ENCODE measurements around the gene NFASC. TPM values are rescaled to one million over a fixed set of nuclear protein-coding genes. Genes with fewer than 3 reads are reported as not detected.
A peak's percentile ranks its signal among the peaks of the same experiment; 100 is the strongest.

Gene NFASC
- total RNA-seq, 8 experiments from 2014 or later, result 0.56 to 85.7 (median 43.3) TPM

DNA sequence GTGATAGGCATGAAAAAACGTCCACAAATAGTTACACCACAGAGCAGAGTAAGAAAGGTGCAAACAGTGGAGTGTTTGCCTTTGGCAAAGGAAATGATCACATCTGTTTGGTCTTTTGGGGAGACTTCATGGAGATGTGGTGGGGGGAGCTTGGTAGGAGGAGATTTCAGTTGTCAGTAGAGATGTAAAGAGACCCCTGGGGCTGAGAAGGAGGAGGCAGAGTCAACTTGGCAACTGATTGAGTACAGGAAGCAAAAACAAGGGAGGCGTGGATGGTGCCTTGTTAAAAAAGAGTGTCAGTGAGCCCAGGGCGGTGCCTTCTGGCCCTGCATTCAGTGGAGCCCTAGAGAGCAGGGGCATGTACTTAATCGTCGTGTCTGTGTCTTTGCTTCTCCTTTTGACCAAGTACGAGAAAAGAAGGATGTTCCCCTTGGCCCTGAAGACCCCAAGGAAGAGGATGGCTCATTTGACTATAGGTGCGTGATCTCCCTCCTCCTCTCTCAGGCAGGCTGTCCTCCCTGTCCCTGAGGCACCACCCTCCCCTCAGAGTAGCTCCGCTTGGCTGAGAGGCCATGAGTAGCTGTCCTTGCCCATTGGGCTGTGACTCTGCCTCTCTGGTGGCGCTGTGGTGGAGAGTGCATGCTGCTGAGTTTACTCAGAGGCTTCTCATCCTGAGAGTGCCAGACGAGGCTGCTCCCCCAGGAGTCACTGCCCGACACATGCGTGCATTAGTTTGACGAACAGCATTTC lies 141.9 kb downstream of the NFASC start:
- H3K4me3 ChIP-seq, result no peak overlapping the region
- ATAC-seq (replicated peaks in 6 of 8), result peak in 2 of 8 experiments; percentile 11 to 47
- H3K4me1 ChIP-seq (replicated peaks in 1 of 2), result peaks cover 52 to 53% of the 10 kb centered on the region in 2 donors
- WGBS, 10 experiments, result 34 to 86% (median 52%) methylated on average over 1 to 13 of the region's 13 CpGs
- no peak overlapping the region for H3K27ac ChIP-seq
- in situ Hi-C loops (cut with MboI; ENCODE audit: low pct_unique_long_range_greater_than_20kb in 2 of 9, low sequenced_read_pairs in 9 of 9, unreplicated experiment in 9 of 9), result no loop called here

DNA sequence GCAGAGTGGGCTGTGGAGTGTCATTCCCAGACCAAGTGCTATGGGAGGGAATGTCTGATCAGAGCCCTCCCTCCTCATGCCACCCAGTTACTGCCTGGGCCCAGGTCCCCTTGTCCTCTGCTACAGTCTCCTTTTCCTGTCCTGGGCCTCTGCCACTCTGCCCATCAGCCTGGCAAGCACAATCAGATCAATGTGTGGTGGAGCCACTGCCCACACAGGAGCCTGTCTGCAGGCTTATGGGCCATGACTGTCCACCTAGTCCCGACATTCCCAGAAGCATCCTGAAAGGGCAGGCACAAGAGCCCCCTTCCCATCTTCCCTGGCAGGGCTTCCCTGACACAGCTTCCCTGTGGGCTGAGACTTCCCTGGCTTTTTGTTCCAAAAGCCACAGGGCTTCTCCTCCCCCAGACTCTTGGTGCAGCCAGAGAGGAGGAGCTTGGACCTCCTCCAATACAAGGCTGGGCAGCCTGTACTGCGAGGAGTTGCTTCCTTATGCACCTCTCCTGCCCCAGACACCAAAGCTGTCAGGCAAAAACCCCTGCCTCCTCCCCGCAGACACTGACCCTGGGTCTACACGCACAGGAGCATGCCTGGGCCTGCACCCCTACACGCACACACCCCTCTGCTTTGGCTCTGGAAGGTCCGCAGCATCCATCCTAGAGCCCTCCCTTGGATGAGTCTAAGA lies 143.2 kb downstream of the NFASC start:
- Histone ChIP-seq H3K4me3 (no peak overlapping the region), H3K4me1 (replicated peaks in 1 of 2) (peaks cover 52 to 53% of the 10 kb centered on the region in 2 donors), H3K27ac (no peak overlapping the region)
- ATAC-seq (replicated peaks in 6 of 8), result peak; percentile 53 to 91 (median 60)
- in situ Hi-C loops (cut with MboI; ENCODE audit: low pct_unique_long_range_greater_than_20kb in 2 of 9, low sequenced_read_pairs in 9 of 9, unreplicated experiment in 9 of 9), result no loop called here
- 43 to 100% (median 60%) methylated on average over 1 to 4 of the region's 6 CpGs; no CpG with 5 or more reads in 5 of the 10 experiments for WGBS, 10 experiments

DNA sequence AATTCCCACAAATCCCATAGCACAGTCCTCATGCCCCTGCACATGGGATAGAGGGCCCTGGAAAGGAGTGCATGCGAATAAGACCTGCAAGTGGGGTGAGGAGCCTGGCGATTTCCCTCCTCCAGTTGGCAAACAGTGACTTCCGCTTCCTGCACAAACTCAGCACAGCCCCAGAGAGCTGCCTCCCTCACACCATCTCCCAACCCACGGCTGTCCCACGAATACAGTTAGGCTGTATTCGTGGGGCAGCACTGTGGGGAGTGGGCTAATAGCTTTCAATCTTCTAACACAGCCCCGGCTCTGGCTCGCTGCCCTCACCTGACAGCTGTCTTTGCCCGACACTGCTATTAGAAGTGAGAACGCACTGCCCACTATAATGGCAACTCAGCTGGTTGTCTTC lies 144.1 kb downstream of the NFASC start:
- in situ Hi-C loops (cut with MboI; ENCODE audit: low pct_unique_long_range_greater_than_20kb in 2 of 9, low sequenced_read_pairs in 9 of 9, unreplicated experiment in 9 of 9), result no loop called here
- no peak overlapping the region for H3K27ac ChIP-seq

GRCh38 chr1:205015241-205015640 lies 144.6 kb downstream of the NFASC start:
- WGBS, 10 experiments, result 0 to 100% (median 63%) methylated on average over 1 to 4 of the region's 9 CpGs; no CpG with 5 or more reads in 5 of the 10 experiments
- Histone ChIP-seq H3K4me3 (no peak overlapping the region), H3K4me1 (replicated peaks in 1 of 2) (peaks cover 39 to 42% of the 10 kb centered on the region in 2 donors), H3K27ac (no peak overlapping the region)
- ATAC-seq (replicated peaks in 6 of 8), result no peak
- in situ Hi-C loops (cut with MboI; ENCODE audit: low pct_unique_long_range_greater_than_20kb in 2 of 9, low sequenced_read_pairs in 9 of 9, unreplicated experiment in 9 of 9), result no loop called here

More for the DNA sequence above, 144.1 kb downstream of the NFASC start:
- ATAC-seq (replicated peaks in 6 of 8), result no peak
- peaks cover 44 to 46% of the 10 kb centered on the region in 2 donors for H3K4me1 ChIP-seq (replicated peaks in 1 of 2)
- no peak overlapping the region for H3K4me3 ChIP-seq
- 57 to 90% (median 75%) methylated on average over 2 to 8 of the region's 10 CpGs; no CpG with 5 or more reads in 5 of the 10 experiments for WGBS, 10 experiments

DNA sequence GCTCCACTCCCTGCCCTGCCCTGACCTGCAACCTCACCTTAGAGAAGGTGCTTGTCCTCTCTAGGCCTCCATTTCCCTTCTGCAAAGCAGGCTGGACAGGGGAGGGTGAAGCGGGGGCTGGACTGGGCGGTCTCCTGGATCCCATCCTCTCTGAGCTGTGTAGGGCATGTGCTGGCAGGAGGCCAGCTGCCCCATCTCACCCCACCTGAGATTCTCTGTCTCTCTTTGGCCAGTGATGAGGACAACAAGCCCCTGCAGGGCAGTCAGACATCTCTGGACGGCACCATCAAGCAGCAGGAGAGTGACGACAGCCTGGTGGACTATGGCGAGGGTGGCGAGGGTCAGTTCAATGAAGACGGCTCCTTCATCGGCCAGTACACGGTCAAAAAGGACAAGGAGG lies 145.4 kb downstream of the NFASC start:
- Histone ChIP-seq H3K4me3 (no peak overlapping the region), H3K27ac (no peak overlapping the region), H3K4me1 (replicated peaks in 1 of 2) (peaks cover 31 to 33% of the 10 kb centered on the region in 2 donors)
- no peak for ATAC-seq (replicated peaks in 6 of 8)
- in situ Hi-C loops (cut with MboI; ENCODE audit: low pct_unique_long_range_greater_than_20kb in 2 of 9, low sequenced_read_pairs in 9 of 9, unreplicated experiment in 9 of 9), result no loop called here
- 73 to 100% (median 92%) methylated on average over 3 to 9 of the region's 9 CpGs; no CpG with 5 or more reads in 6 of the 10 experiments for WGBS, 10 experiments

DNA sequence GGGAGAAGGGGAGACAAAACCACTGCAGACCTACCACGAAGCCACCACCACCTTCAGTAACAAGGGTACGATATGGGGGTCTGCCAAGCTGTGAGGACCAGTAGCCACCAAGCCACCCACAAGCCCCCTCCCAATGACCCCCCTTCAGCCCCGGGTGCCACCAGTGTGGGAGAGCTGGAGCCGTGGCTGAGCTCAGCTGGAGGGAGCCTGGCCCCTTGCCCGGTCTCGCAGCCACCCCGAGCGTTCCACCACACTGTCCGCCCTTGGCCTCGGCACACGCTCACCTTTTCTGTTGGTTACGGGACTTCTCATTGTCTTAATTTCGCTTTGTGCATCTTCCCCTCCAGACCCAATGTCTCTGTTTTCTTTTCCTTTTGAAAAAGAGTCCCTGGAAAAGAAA lies 145.9 kb downstream of the NFASC start:
- in situ Hi-C loops (cut with MboI; ENCODE audit: low pct_unique_long_range_greater_than_20kb in 2 of 9, low sequenced_read_pairs in 9 of 9, unreplicated experiment in 9 of 9), result no loop called here
- Histone ChIP-seq H3K4me1 (replicated peaks in 1 of 2) (peaks cover 28 to 29% of the 10 kb centered on the region in 2 donors), H3K27ac (no peak overlapping the region), H3K4me3 (no peak overlapping the region)
- 77 to 100% (median 95%) methylated on average over 1 to 11 of the region's 13 CpGs; no CpG with 5 or more reads in 2 of the 10 experiments for WGBS, 10 experiments
- no peak for ATAC-seq (replicated peaks in 6 of 8)

GRCh38 chr1:205017001-205017400 lies 146.3 kb downstream of the NFASC start:
- no peak overlapping the region for H3K4me3 ChIP-seq
- H3K4me1 ChIP-seq (replicated peaks in 1 of 2), result peaks cover 24 to 27% of the 10 kb centered on the region in 2 donors
- no peak for ATAC-seq (replicated peaks in 6 of 8)
- no peak overlapping the region for H3K27ac ChIP-seq
- in situ Hi-C loops (cut with MboI; ENCODE audit: low pct_unique_long_range_greater_than_20kb in 2 of 9, low sequenced_read_pairs in 9 of 9, unreplicated experiment in 9 of 9), result no loop called here
- WGBS, 10 experiments, result 60 to 100% (median 87%) methylated on average over 1 to 6 of the region's 6 CpGs; no CpG with 5 or more reads in 2 of the 10 experiments

DNA sequence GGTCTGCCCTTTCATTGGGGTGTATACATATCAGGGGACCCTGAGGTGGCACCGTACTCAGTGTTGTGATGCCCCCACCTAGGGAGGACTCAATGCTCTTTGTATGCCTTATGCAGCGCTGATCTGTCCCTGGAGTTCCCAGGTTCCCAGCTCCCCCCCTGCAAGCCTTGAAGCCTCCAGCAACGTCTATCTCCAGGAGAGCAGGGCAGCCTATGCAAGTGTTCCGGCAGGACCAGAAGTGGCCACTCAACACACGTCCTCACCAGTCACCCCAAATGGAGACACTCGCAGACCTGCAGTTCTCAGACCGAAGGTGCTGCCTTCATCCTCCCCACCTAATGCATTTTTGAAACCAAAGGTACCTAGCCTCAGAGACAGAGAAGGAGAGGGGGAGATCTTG lies 147.1 kb downstream of the NFASC start:
- 50 to 100% (median 83%) methylated on average over 1 to 4 of the region's 7 CpGs; no CpG with 5 or more reads in 3 of the 10 experiments for WGBS, 10 experiments

DNA sequence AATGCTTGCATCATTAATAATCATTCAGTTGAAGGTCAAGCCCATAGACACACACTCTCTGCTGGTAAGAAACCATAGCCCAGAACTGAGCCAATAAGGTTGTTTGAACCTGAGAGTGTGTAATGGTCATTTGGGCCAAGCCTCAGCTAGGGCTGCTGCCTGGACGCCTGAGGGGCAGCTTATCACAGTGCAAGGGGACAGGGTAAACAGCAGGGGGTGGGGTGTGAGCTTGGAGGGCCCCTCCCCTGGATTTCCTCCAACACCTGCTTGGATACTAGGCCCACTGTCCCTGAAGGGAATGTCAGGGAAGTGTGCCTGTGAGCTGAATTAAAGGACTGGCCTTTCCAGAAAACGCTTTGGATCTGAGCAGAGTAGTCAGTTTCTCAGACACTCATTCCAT lies 147.7 kb downstream of the NFASC start:
- WGBS, 10 experiments, result 50 to 80% (median 79%) methylated on average over 1 to 2 of the region's 2 CpGs; no CpG with 5 or more reads in 7 of the 10 experiments
- ATAC-seq (replicated peaks in 6 of 8), result no peak

More for the DNA sequence above, 147.1 kb downstream of the NFASC start:
- in situ Hi-C loops (cut with MboI; ENCODE audit: low pct_unique_long_range_greater_than_20kb in 2 of 9, low sequenced_read_pairs in 9 of 9, unreplicated experiment in 9 of 9), result no loop called here
- no peak for ATAC-seq (replicated peaks in 6 of 8)
- H3K4me1 ChIP-seq (replicated peaks in 1 of 2), result peaks cover 22 to 23% of the 10 kb centered on the region in 2 donors
- no peak overlapping the region for H3K27ac ChIP-seq
- H3K4me3 ChIP-seq, result no peak overlapping the region

DNA sequence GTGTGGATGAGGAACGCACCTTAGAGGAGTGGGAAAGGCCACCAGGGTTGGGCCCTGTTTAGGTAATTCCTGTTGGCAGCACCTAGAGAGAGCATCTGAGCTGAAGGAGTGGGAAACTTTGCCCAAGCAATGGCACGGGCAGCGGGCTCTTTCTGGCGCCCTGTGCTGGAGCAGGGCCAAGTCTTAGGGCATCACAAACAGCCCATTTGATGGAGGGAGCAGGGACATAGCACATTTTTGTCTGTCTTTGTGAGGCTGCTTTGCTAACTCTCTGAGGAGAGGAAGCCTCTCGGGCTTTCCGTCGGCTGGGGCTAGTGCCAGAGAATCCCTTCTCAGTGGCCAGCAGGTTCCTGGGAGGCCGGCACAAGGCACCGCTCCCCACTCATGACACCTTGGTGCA lies 149.8 kb downstream of the NFASC start:
- in situ Hi-C loops (cut with MboI; ENCODE audit: low pct_unique_long_range_greater_than_20kb in 2 of 9, low sequenced_read_pairs in 9 of 9, unreplicated experiment in 9 of 9), result no loop called here
- Histone ChIP-seq H3K27ac (no peak overlapping the region), H3K4me1 (replicated peaks in 1 of 2) (peaks cover 3 to 8% of the 10 kb centered on the region in 2 donors), H3K4me3 (no peak overlapping the region)
- no peak for ATAC-seq (replicated peaks in 6 of 8)
- WGBS, 10 experiments, result 80 to 100% (median 99%) methylated on average over 1 to 8 of the region's 9 CpGs; no CpG with 5 or more reads in 2 of the 10 experiments

More for the DNA sequence above, 147.7 kb downstream of the NFASC start:
- in situ Hi-C loops (cut with MboI; ENCODE audit: low pct_unique_long_range_greater_than_20kb in 2 of 9, low sequenced_read_pairs in 9 of 9, unreplicated experiment in 9 of 9), result no loop called here
- Histone ChIP-seq H3K27ac (no peak overlapping the region), H3K4me1 (replicated peaks in 1 of 2) (peaks cover 16 to 17% of the 10 kb centered on the region in 2 donors), H3K4me3 (no peak overlapping the region)

DNA sequence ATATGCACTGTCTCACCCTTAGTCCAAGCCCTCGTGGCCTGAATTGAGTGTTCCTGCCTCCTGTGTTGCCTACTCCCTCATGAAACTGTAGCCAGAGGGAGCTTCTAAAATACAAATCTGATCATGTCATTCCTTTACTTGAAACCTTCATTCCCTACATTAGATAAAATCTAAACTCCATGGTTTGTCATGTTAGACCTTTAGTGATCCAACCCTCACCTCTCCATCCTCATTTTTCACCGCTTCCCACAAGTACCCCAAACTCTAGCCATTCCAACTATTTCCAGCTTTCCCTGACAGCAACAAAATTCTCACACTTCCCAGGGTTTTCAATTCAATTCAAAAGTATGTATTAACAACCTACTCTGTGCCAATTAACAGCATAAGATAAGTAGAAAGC lies 154.0 kb downstream of the NFASC start:
- Histone ChIP-seq H3K4me3 (no peak overlapping the region), H3K27ac (no peak overlapping the region), H3K4me1 (replicated peaks in 1 of 2) (peaks cover 44 to 48% of the 10 kb centered on the region in 2 donors)
- WGBS, 10 experiments, result 83 to 100% (median 100%) methylated on average over 1 to 2 of the region's 2 CpGs; no CpG with 5 or more reads in 1 of the 10 experiments
- no peak for ATAC-seq (replicated peaks in 6 of 8)
- in situ Hi-C loops (cut with MboI; ENCODE audit: low pct_unique_long_range_greater_than_20kb in 2 of 9, low sequenced_read_pairs in 9 of 9, unreplicated experiment in 9 of 9), result no loop called here

GRCh38 chr1:205025239-205025638 lies 154.6 kb downstream of the NFASC start:
- no peak for ATAC-seq (replicated peaks in 6 of 8)
- in situ Hi-C loops (cut with MboI; ENCODE audit: low pct_unique_long_range_greater_than_20kb in 2 of 9, low sequenced_read_pairs in 9 of 9, unreplicated experiment in 9 of 9), result no loop called here
- Histone ChIP-seq H3K27ac (peak overlapping the region in 1 of 2 donors; percentile 77), H3K4me1 (replicated peaks in 1 of 2) (peaks cover 50 to 54% of the 10 kb centered on the region in 2 donors), H3K4me3 (no peak overlapping the region)
- 64 to 100% (median 84%) methylated on average over 1 to 16 of the region's 16 CpGs; no CpG with 5 or more reads in 1 of the 10 experiments for WGBS, 10 experiments

DNA sequence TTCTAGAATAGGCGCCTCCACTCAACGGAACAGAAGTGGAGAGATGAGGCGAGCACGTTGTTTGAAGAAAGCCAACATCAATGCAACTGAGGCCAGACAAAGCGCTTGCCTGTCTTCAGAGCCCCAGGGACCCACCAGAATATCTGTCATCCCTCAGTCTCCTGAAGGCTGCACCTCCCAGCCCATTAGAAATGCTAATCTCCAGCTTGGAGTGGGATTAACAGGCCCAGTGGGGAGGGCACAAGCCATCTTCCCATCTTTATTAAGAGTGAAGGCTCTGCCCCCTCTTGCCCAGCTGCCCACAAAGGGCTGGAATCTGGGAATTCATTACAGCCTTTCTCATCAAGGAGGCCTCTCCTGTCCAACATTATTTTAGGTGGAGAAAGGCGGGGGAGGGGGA lies 155.5 kb downstream of the NFASC start:
- ATAC-seq (replicated peaks in 6 of 8), result peak in 5 of 8 experiments; percentile 43 to 76 (median 71)
- H3K4me1 ChIP-seq (replicated peaks in 1 of 2), result peaks cover 59 to 63% of the 10 kb centered on the region in 2 donors
- in situ Hi-C loops (cut with MboI; ENCODE audit: low pct_unique_long_range_greater_than_20kb in 2 of 9, low sequenced_read_pairs in 9 of 9, unreplicated experiment in 9 of 9), result no loop called here
- peak overlapping the region in 1 of 2 donors; percentile 77 for H3K27ac ChIP-seq
- 0 to 90% (median 15%) methylated on average over 2 to 6 of the region's 6 CpGs; no CpG with 5 or more reads in 4 of the 10 experiments for WGBS, 10 experiments
- no peak overlapping the region for H3K4me3 ChIP-seq
